Left cardiac atrium (tissue), 4 donors: ENCODE data around the gene ARMC2. TPM values are rescaled to one million over a fixed set of nuclear protein-coding genes. Genes with fewer than 3 reads are reported as not detected.

ENCODE experiments used
- ATAC-seq, 2 donors: fragments of 200-7000 bp; cut with Tn5 transposase; one replicate each; pipeline ENCODE4 v1.9.1; 2020; ENCODE audit warnings: mild to moderate bottlenecking in 2 of 2, moderate library complexity in 2 of 2
- DNase-seq: peaks from one replicate; pipeline ENCODE4 v3.0.0-alpha.2; 2020
- intact Hi-C, 2 donors: fragments of 100-400 bp; cut with DNase I; formaldehyde crosslinking; loops; one replicate each; pipeline versions ENCODE4 v1.14.1 to v1.15.1; 2022 to 2023
- total RNA-seq, 2 donors: library from RNA; stranded (reverse); fragmentation: NEBNext Ultra II Directional; extraction: Animal tissue kit (Norgen Biotek cat#: 25700); gene quantifications; one replicate each; pipeline ENCODE4 v1.2.1, GENCODE V29; 2021
- donor health status: DM: no; HTN: yes; CAD: no.
- donor health status: DM: no; HTN: yes; CAD: no; lungs with severe emphysema.
- donor health status: DM: yes; HTN: yes; CAD: no.
- donor health status: Dilated cardiomyopathy.

ARMC2 gene
- total RNA-seq, 2 donors from 2014 or later: 8.0 to 9.2 TPM

GRCh38 chr6:108941859-108942258 lies 93.6 kb downstream of the ARMC2 start:
- ATAC-seq (no peak), DNase-seq (no peak)
- intact Hi-C loops: loop anchor here in 1 of 2 donors (5.0 kb wide), 1 partner anchor 40 kb away; no protein-coding TSS in a partner anchor

GRCh38 chr6:108942556-108943492 lies 94.6 kb downstream of the ARMC2 start:
- DNase-seq (no peak), ATAC-seq (no peak)
- intact Hi-C loops: loop anchor here in 1 of 2 donors (5.0 kb wide), 1 partner anchor 41 kb away; no protein-coding TSS in a partner anchor

GRCh38 chr6:108944071-108944470 lies 95.8 kb downstream of the ARMC2 start:
- no peak for ATAC-seq
- intact Hi-C loops: loop anchor here in 1 of 2 donors (5.0 kb wide), 1 partner anchor 42 kb away; no protein-coding TSS in a partner anchor
- DNase-seq: no peak

GRCh38 chr6:108944707-108945680 lies 96.8 kb downstream of the ARMC2 start:
- DNase-seq (peak; percentile 79), ATAC-seq (peak; percentile 56 to 76)
- intact Hi-C loops: loop anchor here in 1 of 2 donors (5.0 kb wide), 2 partner anchors 43 to 62 kb away; no protein-coding TSS in a partner anchor

GRCh38 chr6:108945681-108946159 lies 97.5 kb downstream of the ARMC2 start:
- peak; percentile 87 for DNase-seq
- intact Hi-C loops: loop anchor here in 1 of 2 donors (5.0 kb wide), 1 partner anchor 62 kb away; no protein-coding TSS in a partner anchor
- peak; percentile 85 for ATAC-seq

- DNase-seq (no peak), ATAC-seq (peak in 1 of 2 donors; percentile 25)
- intact Hi-C loops: loop anchor here in 1 of 2 donors (5.0 kb wide), 1 partner anchor 61 kb away; no protein-coding TSS in a partner anchor
These were observed 98.5 kb downstream of the ARMC2 start for GRCh38 chr6:108946695-108947094.

- DNase-seq (no peak), ATAC-seq (peak; percentile 35 to 63)
- intact Hi-C loops: loop anchor here in 1 of 2 donors (5.0 kb wide), 1 partner anchor 60 kb away; no protein-coding TSS in a partner anchor
These were observed 99.1 kb downstream of the ARMC2 start for GRCh38 chr6:108947114-108947854.

- ATAC-seq (peak in 1 of 2 donors; percentile 5), DNase-seq (peak; percentile 52)
- intact Hi-C loops: loop anchor here in 1 of 2 donors (5.0 kb wide), 1 partner anchor 59 kb away; no protein-coding TSS in a partner anchor
These were observed 100.0 kb downstream of the ARMC2 start for GRCh38 chr6:108948181-108948661.

- no peak for ATAC-seq
- intact Hi-C loops: no loop called here
- DNase-seq: no peak
These were observed 103.2 kb downstream of the ARMC2 start for GRCh38 chr6:108951351-108951953.

- DNase-seq: peak; percentile 34
- peak; percentile 31 to 56 for ATAC-seq
- intact Hi-C loops: no loop called here
These were observed 104.7 kb downstream of the ARMC2 start for GRCh38 chr6:108952776-108953486.

GRCh38 chr6:108953681-108954080 lies 105.5 kb downstream of the ARMC2 start:
- no peak for DNase-seq
- intact Hi-C loops: no loop called here
- no peak for ATAC-seq

GRCh38 chr6:108955329-108955949 lies 107.2 kb downstream of the ARMC2 start:
- no peak for DNase-seq
- intact Hi-C loops: no loop called here
- ATAC-seq: no peak

- intact Hi-C loops: no loop called here
- ATAC-seq (no peak), DNase-seq (no peak)
These were observed 109.0 kb downstream of the ARMC2 start for GRCh38 chr6:108957221-108957620.

- intact Hi-C loops: no loop called here
- no peak for DNase-seq
- ATAC-seq: no peak
These were observed 110.9 kb downstream of the ARMC2 start for GRCh38 chr6:108958900-108959770.

- DNase-seq (no peak), ATAC-seq (peak in 1 of 2 donors; percentile 22)
- intact Hi-C loops: no loop called here
These were observed 111.9 kb downstream of the ARMC2 start for GRCh38 chr6:108959972-108960582.
